HepG2 (cell line): ENCODE data around the gene BAIAP2L1.

Source experiments
- ATF6 ChIP-seq: sonication (generic); formaldehyde crosslinking; conservative IDR thresholded peaks from 2 replicates; pipeline ENCODE4 v1.4.0; 2020; ENCODE audit warnings: missing genetic modification reagents
- NCOA5 ChIP-seq: sonication (generic); formaldehyde crosslinking; IDR thresholded peaks from 2 replicates; pipeline ENCODE4 v1.4.0; 2020; ENCODE audit warnings: missing genetic modification reagents

GRCh38 chr7:98242342-98242741 lies 158.5 kb downstream of the BAIAP2L1 start:
- no peak for TF ChIP-seq ATF6 (CRISPR knock-in tag)
- no peak for TF ChIP-seq NCOA5 (CRISPR knock-in tag)
